Measurements from ENCODE around the gene LRRC36. TPM values are rescaled to one million over a fixed set of nuclear protein-coding genes. Genes with fewer than 3 reads are reported as not detected.

The LRRC36 gene
- total and polyA plus RNA-seq, 2 of the 8 experiments (the other 6 are each of a cell fraction or from before 2014, with no cell fraction given), result 0.15 TPM; not detected in 1

DNA sequence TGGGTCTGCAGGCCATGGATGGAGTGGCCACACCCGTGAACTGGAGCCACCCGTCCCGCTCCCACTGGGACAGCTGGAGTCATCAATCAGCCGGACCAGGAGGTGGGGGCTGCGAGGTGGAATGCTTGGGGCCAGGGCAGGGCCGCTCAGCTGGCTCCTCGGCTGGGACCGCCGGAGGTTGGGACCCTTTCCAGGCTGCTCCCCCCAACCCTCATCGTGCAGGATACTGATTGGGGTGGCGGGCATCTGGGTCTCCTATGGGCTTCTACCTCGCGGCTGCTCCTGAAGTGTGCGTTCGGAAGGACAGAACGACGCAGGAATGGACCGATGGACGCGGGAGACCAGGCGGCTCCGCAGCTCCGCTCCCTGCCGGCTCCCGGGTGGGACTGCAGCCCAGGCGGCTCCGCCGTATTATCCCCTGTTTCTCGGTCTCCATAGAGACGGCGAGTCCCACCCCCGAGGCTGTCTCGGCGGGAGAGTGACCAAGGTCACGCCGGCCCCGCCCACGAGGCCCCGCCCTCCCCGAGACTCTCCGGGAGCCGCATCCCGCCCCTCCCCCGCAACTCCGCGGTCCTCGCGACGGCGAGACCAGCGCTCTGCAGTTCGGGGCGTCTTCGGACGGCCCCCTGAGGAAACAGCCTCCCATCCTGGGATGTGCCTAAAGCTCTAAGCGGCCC is 66.6 kb downstream of the LRRC36 start, which contains the start of gene TPPP3 (continued):
- TF ChIP-seq NANOG (IDR thresholded peaks at IDR 0.05; ENCODE audit: insufficient read depth, low read depth, low read length, poor library complexity, severe bottlenecking) (no peak), ASH2L (IDR thresholded peaks at IDR 0.05; ENCODE audit: low read length) (no peak), KDM5A (IDR thresholded peaks at IDR 0.05; ENCODE audit: low read length) (no peak)
- TF ChIP-seq, protein P1, sequence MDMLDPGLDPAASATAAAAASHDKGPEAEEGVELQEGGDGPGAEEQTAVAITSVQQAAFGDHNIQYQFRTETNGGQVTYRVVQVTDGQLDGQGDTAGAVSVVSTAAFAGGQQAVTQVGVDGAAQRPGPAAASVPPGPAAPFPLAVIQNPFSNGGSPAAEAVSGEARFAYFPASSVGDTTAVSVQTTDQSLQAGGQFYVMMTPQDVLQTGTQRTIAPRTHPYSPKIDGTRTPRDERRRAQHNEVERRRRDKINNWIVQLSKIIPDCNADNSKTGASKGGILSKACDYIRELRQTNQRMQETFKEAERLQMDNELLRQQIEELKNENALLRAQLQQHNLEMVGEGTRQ (IDR thresholded peaks at IDR 0.05; ENCODE audit: low read length), result no peak
